ENCODE data around the gene DLX2. TPM values are rescaled to one million over a fixed set of nuclear protein-coding genes. Genes with fewer than 3 reads are reported as not detected.

The DLX2 gene
- polyA plus RNA-seq, 3 donors, result 0.08 TPM; not detected in 2

GRCh38 chr2:172128484-172128883, 25.8 kb upstream of the DLX2 start:
- no peak overlapping the region for H3K27ac ChIP-seq (ENCODE audit: low read depth in 1 of 2, low read length in 2 of 2)
- intact Hi-C loops (cut with micrococcal nuclease), result loop anchor here in 1 of 2 donors (5.0 kb wide), 1 partner anchor 421 kb away; no protein-coding TSS in a partner anchor
- H2AFZ ChIP-seq (ENCODE audit: insufficient read depth, low read depth, low read length, poor library complexity, severe bottlenecking), result no peak overlapping the region
- TF ChIP-seq CTCF (IDR thresholded peaks at IDR 0.05), result no peak
- H3K27me3 ChIP-seq (ENCODE audit: control insufficient read depth in 2 of 2, insufficient read depth in 2 of 2, low read length in 2 of 2), result no peaks in the 10 kb centered on the region
- no peaks in the 10 kb centered on the region for H3K4me1 ChIP-seq (ENCODE audit: control insufficient read depth in 1 of 2, insufficient read depth in 2 of 2, low read length in 2 of 2)
- Mint-ChIP-seq H3K27me3 (ENCODE audit: low read depth in 3 of 3) (peaks cover 0 to 2% (median 2%) of the 10 kb centered on the region in 3 donors), H3K9me3 (peaks cover 0 to 3% (median 0%) of the 10 kb centered on the region in 7 donors), H3K36me3 (no peaks in the 10 kb centered on the region), H3K4me3 (no peak overlapping the region), H3K4me1 (no peaks in the 10 kb centered on the region), H3K27ac (no peak overlapping the region)
- no peaks in the 10 kb centered on the region for H3K36me3 ChIP-seq (replicated peaks in 1 of 2; ENCODE audit: control insufficient read depth in 1 of 2, insufficient read depth in 2 of 2, low read length in 2 of 2)
- no peak overlapping the region for H3K4me3 ChIP-seq (replicated peaks in 1 of 3; ENCODE audit: low read depth in 2 of 3, low read length in 3 of 3)
- no peaks in the 10 kb centered on the region for H3K9me3 ChIP-seq (replicated peaks in 1 of 2; ENCODE audit: control insufficient read depth in 1 of 2, insufficient read depth in 1 of 2, low read length in 2 of 2)
- no peak overlapping the region for H3K9ac ChIP-seq (ENCODE audit: insufficient read depth, low read length, poor library complexity, severe bottlenecking)
- H3K4me2 ChIP-seq (replicated peaks; ENCODE audit: extremely low read depth, low read length, poor library complexity, severe bottlenecking), result no peak overlapping the region
- H3K79me2 ChIP-seq (ENCODE audit: insufficient read depth, low read length), result no peaks in the 10 kb centered on the region
- no peak for DNase-seq
- no peaks in the 10 kb centered on the region for H4K20me1 ChIP-seq (ENCODE audit: insufficient read depth, low read length)

- no peaks in the 10 kb centered on the region for H3K36me3 Mint-ChIP-seq
- H3K27ac ChIP-seq (ENCODE audit: low read depth in 1 of 2, low read length in 2 of 2), result no peak overlapping the region
- H3K27me3 ChIP-seq (ENCODE audit: control insufficient read depth in 2 of 2, insufficient read depth in 2 of 2, low read length in 2 of 2), result peaks cover 0 to 2% of the 10 kb centered on the region in 2 donors
- intact Hi-C loops (cut with micrococcal nuclease), result no loop called here
- peaks cover 5% of the 10 kb centered on the region for H3K4me1 Mint-ChIP-seq
- peaks cover 2 to 4% (median 4%) of the 10 kb centered on the region in 3 donors for H3K27me3 Mint-ChIP-seq (ENCODE audit: low read depth in 3 of 3)
- WGBS (ENCODE audit: insufficient coverage), result 60% methylated on average over 1 of the region's 2 CpGs
- no peaks in the 10 kb centered on the region for H3K79me2 ChIP-seq (ENCODE audit: insufficient read depth, low read length)
- no peak for DNase-seq
- H3K4me1 ChIP-seq (ENCODE audit: control insufficient read depth in 1 of 2, insufficient read depth in 2 of 2, low read length in 2 of 2), result no peaks in the 10 kb centered on the region
- no peak overlapping the region for H3K27ac Mint-ChIP-seq
- H3K9me3 Mint-ChIP-seq, result no peaks in the 10 kb centered on the region
- H3K9me3 ChIP-seq (replicated peaks in 1 of 2; ENCODE audit: control insufficient read depth in 1 of 2, insufficient read depth in 1 of 2, low read length in 2 of 2), result no peaks in the 10 kb centered on the region
- H2AFZ ChIP-seq (ENCODE audit: insufficient read depth, low read depth, low read length, poor library complexity, severe bottlenecking), result no peak overlapping the region
- no peaks in the 10 kb centered on the region for H4K20me1 ChIP-seq (ENCODE audit: insufficient read depth, low read length)
- no peak overlapping the region for H3K4me3 Mint-ChIP-seq
- TF ChIP-seq CTCF (IDR thresholded peaks at IDR 0.05), result no peak
- H3K4me3 ChIP-seq (replicated peaks in 1 of 3; ENCODE audit: low read depth in 2 of 3, low read length in 3 of 3), result no peak overlapping the region
- H3K4me2 ChIP-seq (replicated peaks; ENCODE audit: extremely low read depth, low read length, poor library complexity, severe bottlenecking), result no peak overlapping the region
- H3K36me3 ChIP-seq (replicated peaks in 1 of 2; ENCODE audit: control insufficient read depth in 1 of 2, insufficient read depth in 2 of 2, low read length in 2 of 2), result no peaks in the 10 kb centered on the region
- no peak overlapping the region for H3K9ac ChIP-seq (ENCODE audit: insufficient read depth, low read length, poor library complexity, severe bottlenecking)
Observed at GRCh38 chr2:172120118-172120517, 17.4 kb upstream of the DLX2 start.
